NCI-H1048 (cell line): Measurements from ENCODE around the gene PRR5.
"Not testable (repeated sequence)": the region's sequence is repeated elsewhere in the genome, so short reads cannot be mapped to it uniquely, and the experiment has no call there.

ENCODE experiments used
- DNase-seq: peaks from one replicate; lab custom pipeline; 2025; lab: John Stamatoyannopoulos, UW

The PRR5 gene

DNA sequence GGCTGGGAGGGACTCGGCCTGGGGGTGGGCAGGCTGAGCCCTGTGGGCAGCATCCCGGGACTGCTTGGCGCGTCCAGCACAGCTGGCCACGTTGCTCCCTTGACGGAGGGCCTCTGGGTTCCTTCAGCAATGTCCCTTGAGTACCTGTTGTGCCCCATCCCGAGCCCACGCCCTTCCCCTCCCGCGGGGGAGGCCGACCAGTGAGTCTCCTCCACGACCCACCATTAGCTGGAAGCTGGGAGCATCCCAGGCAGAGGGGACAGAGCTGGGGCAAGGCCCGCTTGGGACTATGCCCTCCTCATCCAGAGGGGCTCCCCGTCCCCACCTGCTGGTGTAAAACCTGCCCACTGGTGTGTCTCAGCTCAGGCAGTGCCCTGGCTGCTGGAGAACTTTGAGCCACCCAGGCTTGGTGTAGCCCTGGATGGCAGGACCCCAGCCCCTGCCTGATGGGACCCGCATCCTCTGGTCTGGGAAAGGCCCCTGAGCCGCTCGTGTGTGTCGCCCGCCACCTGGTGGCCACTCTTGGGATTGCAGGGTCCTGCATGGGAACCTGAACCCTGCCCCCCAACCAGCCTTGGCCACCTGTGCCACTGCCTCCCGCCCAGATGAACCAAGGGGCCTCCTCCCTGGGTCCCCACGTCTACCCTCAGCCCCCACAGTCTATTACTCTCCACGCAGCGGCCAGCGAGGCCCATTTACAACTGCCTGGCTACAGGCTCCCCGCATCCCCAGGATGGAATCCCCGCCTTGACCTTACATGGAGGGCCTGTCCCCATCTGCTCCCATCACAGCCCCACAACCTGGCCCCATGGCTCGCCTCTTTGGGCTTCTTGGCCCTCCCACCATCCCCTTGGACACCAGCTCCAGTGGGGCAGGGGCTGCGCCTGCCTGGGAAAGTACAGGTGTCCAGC lies 33.8 kb downstream of the PRR5 start:
- peak; percentile 24 for DNase-seq

DNA sequence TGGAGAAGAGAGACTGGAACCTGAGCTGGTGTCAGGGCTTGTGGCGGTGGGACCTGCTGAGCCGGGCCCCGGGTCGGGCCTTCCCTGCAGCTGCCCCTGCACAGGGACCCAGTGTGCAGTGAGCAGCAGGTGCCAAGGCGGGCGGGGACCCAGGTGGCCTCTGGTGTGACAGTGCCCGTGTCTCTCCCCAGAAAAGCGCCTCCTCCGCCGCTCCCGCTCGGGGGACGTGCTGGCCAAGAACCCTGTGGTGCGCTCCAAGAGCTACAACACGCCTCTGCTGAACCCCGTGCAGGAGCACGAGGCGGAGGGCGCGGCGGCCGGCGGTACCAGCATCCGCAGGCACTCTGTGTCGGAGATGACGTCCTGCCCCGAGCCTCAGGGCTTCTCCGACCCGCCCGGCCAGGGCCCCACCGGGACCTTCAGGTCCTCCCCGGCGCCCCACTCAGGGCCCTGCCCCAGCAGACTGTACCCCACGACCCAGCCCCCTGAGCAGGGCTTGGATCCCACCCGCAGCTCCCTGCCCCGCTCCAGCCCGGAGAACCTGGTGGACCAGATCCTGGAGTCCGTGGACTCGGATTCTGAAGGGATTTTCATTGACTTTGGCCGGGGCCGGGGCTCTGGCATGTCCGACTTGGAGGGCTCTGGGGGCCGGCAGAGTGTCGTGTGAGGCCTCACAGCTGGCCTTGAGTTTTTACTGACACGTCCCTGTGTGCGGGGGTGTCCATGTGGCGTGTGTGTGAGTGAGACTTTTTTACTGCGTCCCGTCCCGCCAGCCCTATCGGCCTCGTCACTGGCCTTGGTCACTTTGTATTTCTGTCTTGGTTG lies 34.8 kb downstream of the PRR5 start:
- no peak for DNase-seq

DNA sequence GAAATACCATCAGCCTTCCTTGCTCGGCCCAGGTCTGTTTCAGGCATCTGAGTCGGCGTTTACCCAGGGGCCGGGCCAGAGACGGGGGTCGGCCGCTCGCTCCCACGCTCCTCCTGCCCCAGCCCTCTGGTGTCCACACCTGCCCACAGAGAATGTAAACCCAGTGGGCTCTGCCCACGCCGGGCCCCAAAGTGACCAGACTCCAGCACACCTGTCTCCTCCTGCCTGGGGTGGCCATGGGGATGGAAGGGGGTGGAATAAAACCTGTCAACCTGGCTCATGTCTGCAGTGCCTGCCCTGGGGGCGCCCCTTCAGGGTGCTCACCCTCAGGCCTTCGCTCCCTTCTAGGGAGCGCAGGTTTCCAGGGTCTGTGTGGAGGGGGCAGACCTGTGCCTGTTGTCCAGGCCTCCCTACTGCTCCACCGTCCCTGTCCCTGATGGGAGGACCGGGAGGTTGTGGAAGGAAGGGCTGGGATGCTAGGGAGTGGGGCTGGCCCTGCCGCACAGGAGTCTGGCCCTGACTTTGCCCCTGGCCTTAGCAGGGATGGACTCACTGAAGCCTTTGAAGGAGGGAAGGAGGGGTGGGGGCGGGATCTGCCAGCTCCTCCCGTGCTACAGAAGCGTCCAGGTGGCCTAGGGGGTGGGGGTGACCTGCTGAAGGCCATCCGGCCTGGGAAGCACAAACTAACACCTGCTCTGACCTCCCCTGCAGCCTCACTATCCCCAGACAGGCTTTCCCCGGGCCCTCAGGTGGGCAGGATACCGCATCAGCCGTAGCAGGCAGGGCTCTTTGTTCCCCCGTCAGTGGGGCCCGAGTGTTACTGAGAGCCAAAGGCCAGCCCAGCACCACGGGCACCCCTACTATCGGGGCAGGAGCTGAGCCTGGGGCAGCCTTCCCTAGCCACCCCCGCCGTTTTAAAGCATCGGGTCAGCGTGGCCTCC lies 35.7 kb downstream of the PRR5 start:
- no peak for DNase-seq

DNA sequence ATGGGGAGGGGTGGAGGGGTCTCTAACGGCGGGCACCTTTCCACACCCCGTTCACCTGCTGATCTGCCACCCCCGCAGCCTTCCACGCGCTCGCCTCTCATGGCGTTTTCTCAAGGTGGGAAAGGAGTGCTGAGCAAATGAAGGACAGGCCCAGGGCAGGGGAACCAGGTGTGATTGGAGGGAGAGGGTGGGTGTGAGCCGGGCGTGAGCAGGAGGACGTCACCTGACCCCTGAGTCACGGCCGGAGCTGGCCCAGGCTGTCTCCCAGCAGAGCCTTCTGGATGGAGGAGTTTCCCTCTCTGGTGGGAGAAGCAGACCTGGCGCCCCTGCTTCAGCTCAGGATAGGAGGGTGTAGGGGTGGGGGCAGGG lies 36.3 kb downstream of the PRR5 start:
- no peak for DNase-seq

DNA sequence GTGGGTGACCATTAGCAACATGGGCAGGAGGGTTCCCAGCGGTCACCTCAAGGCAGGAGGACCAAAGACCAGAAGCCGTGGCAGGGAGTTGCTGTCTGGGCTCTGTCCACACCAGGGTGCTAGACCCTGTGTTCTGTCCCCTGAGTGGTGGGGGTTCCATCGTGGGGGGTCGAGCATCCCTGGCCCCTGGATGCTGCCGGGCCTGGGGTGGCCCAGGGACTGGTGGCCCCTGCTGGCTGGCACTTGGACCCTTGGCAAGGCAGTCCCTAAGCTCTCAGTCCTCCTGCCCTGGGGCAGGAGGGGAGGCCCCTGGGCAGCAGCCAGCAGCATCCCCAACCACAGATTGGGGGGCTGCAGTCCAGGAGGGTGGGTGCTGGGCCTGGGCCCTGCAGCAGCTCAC lies 37.0 kb downstream of the PRR5 start:
- DNase-seq, result no peak

DNA sequence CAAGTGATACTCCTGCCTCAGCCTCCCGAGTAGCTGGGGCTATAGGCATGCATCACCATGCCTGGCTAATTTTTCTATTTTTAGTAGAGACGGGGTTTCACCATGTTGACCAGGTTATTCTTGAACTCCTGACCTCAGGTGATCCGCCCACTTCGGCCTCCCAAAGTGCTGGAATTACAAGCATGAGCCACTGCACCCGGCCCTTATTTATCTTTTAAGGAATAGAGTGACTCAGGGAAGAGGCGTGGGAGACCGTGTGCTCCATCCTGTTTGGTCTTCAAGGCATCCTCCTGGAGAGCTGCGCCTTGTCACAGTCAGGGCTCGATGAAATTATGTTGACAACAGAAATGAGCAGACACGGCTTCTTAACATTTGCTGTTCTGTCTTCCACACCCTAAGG lies 37.7 kb downstream of the PRR5 start:
- not testable (repeated sequence) for DNase-seq

DNA sequence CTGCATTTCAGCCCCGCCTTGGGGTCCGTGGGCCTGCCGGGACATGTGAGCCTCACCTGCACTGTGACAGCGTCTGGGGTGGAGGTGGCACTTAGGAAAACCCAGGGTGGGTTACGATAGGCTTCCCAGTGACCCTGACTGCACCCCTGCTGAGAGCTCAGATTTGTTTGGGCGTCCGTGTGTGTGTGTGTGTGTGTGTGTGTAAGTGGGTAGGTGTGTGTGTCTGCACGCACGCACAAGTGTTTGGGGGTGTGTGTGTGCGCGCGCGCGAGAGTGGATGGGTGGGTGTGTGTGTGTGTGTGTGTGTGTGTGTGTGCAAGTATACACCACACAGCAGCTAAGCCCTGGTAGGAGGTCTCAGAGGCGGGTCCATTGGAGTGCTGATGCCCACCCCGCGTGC lies 38.3 kb downstream of the PRR5 start:
- DNase-seq, result no peak

DNA sequence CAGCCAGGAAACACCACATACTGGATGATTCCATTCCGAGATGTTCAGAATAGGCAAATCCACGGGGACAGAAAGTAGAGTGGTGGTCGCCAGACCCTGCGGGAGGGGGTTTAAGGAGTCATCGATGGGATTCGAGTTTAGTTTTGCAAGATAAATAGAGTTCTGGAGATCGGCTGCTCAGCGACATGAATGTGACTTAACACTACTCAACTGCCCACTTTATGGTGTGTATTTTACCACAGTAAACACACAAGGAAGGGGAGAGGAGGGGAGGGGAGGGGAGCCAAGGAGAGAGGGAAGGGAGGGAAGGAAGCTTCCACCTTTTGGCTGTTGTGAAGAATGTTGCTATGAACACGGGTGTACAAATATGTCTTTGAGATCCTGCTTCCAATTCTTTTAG lies 39.9 kb downstream of the PRR5 start:
- no peak for DNase-seq

DNA sequence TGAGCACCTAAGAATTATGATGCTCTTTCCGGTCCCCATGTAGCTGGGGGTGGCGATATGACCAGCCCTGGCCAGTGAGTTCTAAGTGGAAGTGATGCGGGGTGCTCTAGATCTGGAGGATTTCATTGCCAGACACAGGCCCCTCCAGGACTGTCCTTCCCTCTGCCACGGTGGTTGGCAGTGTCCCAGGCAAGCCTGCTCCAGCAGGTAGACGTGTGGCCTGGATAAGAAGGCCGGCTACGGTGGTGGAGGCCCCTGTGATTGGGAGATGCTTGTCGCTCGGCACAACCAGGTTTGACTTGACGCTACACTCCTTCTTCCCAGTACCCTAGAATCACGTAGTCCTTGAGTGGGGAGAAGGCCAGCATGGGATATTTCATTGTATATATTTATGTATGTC lies 41.2 kb downstream of the PRR5 start:
- DNase-seq, result no peak

DNA sequence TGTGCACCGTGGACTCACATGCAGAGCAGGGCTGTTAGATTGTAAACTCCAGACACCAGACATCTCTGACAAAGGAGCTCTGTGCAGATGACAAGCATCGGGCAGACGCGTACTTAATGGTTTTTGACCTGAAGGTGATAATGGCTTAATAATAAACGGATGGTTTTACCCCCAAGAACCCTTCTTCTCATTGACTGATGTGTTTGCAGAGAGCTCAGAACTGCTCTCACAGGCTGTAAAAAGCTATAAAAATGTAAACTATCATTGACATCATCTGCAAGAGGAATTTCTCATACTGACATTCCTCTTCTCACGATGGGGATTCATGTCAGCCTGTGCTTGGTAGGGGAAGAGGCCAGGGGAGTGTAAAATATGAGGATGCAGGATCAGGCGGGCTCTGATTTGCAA lies 41.8 kb downstream of the PRR5 start:
- DNase-seq, result no peak

DNA sequence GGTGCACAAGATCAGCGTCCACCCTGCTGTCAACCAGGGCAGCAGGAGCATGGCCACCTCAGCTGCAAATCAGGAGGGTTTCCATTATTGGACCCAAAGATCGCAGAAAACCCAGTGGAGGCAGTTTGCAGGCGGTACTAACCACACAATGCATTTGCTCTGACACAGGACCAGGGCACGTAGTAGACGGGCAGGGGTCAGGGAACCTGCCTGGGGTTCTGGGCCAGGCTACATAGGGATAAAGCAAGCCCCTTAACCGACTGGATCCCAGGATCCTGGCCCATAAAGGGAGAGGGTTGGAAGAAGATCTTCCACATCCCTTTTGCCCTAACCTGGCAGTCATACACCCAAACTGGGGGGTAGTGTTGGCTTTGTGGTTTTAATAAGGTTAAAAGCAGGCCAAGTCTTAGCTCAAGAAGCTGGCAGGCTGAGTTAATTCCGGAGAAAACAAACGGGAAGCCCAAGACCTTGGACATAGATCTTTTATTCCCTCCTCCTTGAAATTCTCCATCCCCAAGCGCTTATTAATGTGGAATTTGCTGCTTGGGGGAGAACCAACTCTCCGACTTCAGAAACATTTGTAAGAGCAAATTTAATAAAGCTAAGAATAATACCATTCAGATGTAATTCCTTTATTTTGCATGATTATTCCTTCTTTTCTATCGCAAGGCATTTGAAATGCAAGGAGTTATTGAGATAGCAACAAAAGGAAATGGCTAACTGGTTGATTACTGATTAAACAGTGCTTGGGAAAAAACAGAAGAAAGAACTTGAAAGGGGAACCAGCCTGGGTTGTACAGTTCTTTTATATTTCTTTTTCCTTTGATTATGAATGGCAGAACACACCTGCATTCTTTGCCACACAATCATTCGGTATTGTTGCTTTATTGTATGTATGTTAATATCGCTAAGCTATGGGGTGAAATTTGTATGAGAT lies 44.1 kb downstream of the PRR5 start:
- DNase-seq, result no peak

DNA sequence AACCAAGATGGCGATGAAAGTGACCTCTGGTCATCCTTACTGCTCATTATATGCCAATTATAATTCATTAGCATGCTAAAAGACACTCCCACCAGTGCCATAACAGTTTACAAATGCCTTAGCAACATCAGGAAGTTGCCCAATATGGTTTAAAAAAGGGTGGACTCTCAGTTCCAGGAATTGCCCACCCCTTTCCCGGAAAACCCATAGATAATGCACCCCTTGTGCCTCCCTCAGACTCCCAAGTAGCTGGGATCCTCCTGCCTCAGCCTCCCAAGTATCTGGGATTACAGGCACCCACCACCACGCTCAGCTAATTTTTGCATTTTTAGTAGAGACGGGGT lies 45.8 kb downstream of the PRR5 start:
- DNase-seq, result not testable (repeated sequence)

DNA sequence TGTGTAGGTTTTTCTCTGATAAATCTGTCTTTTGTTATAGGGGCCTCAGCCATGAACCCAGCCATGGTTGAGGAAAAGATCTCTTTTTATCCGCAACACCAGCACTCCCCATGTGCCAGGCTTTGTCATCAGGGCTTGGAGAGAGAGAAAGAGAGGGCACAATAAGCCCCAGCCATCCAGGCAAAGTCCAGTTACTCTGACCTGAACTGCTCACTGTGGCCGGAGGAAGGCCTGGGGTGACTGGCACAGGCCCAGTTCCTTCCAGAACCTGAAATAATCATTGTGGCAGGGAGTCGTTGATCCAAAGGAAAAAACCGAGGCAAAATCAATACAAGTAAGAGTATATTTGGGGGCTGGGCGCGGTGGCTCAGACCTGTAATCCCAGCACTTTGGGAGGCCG lies 46.5 kb downstream of the PRR5 start:
- DNase-seq, result no peak

DNA sequence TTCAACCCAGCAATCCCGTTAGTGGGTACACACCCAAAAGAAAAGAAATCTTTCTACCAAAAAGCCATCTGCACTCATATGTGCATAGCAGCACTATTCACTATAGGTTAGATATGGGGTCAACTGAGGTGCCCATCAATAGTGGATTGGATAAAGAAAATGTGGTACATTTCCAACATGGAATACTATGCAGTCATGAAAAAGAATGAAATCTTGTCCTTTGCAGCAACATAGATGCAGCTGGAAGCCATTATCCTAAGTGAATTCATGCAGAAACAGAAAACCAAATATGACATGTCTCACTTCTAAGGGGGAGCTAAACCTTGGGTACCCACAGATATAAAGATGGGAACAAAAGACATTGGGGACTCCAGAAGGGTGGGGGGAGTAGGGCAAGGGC lies 48.5 kb downstream of the PRR5 start:
- no peak for DNase-seq

DNA sequence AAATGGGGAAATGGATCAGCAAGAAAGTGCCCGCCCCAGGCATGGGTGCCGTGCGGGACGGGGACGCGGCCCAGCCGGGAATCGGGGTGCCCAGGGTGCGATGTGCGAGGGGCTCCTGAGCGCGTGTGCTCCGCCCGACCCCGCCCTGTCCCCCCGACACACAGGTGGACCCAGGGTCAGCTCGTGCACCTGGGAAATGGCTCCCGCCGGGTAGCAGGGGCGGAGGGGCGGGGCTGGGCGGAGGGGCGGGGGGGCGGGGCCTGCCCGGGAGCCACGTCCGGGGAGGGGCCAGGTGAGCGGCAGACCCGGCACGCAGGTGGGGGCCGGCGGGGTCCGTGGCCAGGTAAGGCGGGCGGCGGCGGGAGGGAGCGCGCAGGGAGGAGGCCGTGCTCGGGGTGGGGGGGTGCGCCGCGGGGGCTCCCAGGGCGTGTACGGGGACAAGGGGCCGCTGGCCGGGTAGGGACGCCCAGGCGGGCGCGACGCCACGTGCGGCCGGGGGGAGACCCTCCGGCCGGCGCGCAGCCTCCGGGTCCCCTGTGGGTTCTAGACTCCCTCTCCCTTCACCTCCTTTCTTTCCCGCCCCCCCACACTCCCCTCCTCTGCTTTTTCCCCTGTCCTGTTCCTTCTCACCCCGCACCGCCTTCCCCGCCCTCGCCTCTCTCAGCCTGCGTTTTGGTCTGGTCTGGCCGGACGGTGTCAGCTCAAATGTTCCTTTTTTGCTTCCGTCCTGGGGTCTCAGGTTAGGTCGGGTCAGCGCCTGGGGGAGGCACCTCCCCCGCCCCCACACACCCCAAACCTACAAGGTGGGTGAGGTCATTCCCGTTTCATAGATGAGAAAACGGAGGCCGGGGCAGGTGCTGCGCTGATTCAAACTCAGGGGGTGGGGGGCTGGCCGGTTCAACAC lies 50.5 kb downstream of the PRR5 start, which contains the start of gene ARHGAP8:
Gene ARHGAP8 (plus strand): TSS at position 291 of the 904 bp plus-strand sequence. CDS start 33,953 bp downstream, outside the sequence.
- no peak for DNase-seq

DNA sequence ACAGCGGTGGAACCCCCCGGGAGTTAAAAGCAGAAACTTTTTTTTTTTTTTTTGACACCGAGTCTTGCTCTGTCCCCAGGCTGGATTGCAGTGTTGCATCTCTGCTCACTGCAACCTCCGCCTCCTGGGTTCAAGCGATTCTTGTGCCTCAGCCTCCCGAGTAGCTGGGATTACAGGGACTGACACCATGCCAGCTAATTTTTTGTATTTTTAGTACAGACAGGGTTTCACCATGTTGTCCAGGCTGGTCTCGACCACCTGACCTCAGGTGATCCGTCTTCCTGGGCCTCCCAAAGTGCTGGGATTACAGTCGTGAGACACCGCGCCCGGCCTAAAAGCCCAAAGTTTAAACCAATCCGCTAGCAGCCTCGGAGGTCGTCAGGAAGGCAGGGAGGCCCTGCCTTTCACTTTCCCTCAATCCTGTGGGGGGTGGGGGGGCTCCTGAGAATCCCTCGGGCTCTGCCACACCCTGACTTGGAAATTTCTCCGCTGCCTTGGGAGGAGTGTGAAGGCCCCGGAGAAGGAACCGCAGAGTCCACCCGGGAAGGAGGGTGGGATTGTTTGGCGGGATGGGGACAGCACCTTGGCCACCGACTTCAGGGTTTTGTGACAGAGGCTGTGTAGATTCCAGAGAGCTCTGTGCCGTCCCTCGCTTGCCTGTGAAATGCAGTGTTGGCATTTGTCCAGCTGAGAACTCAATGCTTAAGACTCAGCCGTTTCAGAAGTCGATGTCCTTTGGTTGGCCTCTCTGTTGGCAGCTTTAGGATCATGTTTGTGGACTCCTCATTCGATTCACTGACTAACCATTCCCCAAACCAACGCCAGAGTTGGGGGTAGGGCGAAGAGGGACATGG lies 51.4 kb downstream of the PRR5 start:
- no peak for DNase-seq

DNA sequence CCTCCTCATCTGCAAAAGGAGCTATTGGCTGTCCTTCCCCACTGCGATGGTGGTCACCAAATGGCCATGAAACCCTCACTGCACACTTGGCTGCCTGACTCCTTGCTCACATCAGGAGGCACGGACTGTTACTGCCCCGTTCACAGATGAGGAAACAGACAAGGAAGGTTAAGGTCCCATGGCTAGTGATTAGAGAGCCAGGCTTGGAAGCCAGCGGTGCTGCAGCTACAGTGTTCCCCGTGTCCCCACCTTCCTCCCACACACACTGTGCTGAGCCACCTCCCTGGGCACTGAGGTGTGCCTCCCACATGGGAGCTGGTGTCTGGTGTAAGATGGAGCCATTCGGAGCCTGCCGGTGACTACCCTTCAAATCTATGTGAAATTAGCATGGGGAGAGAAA lies 53.0 kb downstream of the PRR5 start:
- DNase-seq, result no peak

DNA sequence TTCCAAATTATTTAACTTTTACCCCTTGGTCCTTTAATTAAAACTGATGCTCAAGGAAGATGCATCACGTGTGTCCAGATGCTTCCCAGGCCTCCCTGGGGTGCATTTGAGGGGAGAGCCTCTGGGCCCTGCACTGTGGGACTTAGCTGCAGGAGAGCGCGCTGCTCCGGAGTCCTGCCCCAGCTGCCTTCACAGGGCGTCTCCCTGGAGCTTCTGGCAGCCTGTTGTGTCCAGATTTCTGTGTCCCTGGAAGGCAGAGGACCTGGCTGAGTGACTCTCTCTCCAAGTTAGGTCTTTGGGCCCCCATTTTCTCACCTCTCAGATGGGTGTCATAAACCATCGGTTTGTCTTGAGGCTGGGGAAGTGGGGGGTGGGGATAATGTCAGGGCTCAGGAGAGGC lies 53.4 kb downstream of the PRR5 start:
- no peak for DNase-seq

DNA sequence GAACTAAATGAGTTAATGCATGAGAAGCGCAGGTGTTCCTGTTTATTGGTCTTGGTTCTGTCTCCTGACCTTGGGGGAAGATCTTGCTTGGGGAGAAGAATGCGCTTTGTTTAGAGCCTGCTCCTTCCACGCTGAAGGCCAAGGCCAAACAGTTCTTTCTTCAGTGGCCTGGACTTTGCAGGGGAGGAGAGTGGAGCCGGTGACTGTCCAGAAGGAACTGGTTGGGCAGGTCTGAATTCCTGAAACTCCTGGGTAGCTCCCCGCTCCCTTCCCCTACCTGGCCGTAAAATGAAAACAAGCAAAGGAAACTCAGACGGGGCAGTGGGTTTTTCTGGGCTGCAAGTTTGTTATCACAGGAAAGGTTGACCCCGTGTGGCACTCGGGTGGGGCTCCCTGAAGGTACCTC lies 54.0 kb downstream of the PRR5 start:
- DNase-seq, result no peak
